MM.1S (cell line): ENCODE results near the gene FSTL1.

ENCODE experiments used
- CTCF ChIP-seq: fragments of 300-600 bp; sonication (generic); IDR thresholded peaks from 2 replicates; pipeline ENCODE4 v1.5.1; 2016; ENCODE audit warnings: antibody characterized with exemption, low read length, mixed read lengths
- EZH2 ChIP-seq: fragments of 300-600 bp; sonication (generic); optimal IDR thresholded peaks from 2 replicates; pipeline ENCODE3; 2017; ENCODE audit warnings: low read depth, mild to moderate bottlenecking, antibody characterized with exemption, low read length, mixed read lengths
- EZH2phosphoT487 ChIP-seq: fragments of 300-600 bp; sonication (generic); IDR thresholded peaks from 2 replicates; pipeline ENCODE4 v1.6.1; 2018; ENCODE audit warnings: antibody characterized with exemption, low read length

- TF ChIP-seq EZH2 (no peak), CTCF (no peak), EZH2phosphoT487 (no peak)
Observed at GRCh38 chr3:120441776-120442175, 9.0 kb downstream of the FSTL1 start.
